Stimulated activated CD4-positive, alpha-beta T cell treated with anti-CD3 and anti-CD28 coated beads, Interleukin-2, amount 100 ng/mL, for 48 hours (primary cell): ENCODE data around the gene FAM90A26.
"Not testable (repeated sequence)": the region's sequence is repeated elsewhere in the genome, so short reads cannot be mapped to it uniquely, and the experiment has no call there.

Source experiments
- DNase-seq, 2 donors: peaks; one replicate each; pipeline ENCODE4 v3.0.0-alpha.2; 2020

The FAM90A26 gene

GRCh38 chr4:9165990-9166389 lies 4.2 kb upstream of the FAM90A26 start:
- DNase-seq: not testable (repeated sequence)

GRCh38 chr4:9210357-9210756 lies 40.1 kb downstream of the FAM90A26 start, which contains the start of gene USP17L10:
TSS of gene USP17L10 (plus strand) at chr4:9210657. CDS start at chr4:9210657, 0 bp downstream.
- DNase-seq: not testable (repeated sequence)

- not testable (repeated sequence) for DNase-seq
Observed at GRCh38 chr4:9214701-9215100, 44.5 kb downstream of the FAM90A26 start.

GRCh38 chr4:9215105-9215504 lies 44.9 kb downstream of the FAM90A26 start, which contains the start of gene USP17L11:
TSS of gene USP17L11 (plus strand) at chr4:9215405. CDS start at chr4:9215405, 0 bp downstream.
- DNase-seq: not testable (repeated sequence)

GRCh38 chr4:9219852-9220251 lies 49.6 kb downstream of the FAM90A26 start, which contains the start of gene USP17L12:
TSS of gene USP17L12 (plus strand) at chr4:9220152. CDS start at chr4:9220152, 0 bp downstream.
- DNase-seq: not testable (repeated sequence)

GRCh38 chr4:9224596-9224995 lies 54.4 kb downstream of the FAM90A26 start, which contains the start of gene USP17L13:
TSS of gene USP17L13 (plus strand) at chr4:9224896. CDS start at chr4:9224896, 0 bp downstream.
- not testable (repeated sequence) for DNase-seq
